Heart left ventricle (tissue), 16 donors: ENCODE data around the gene IL11RA. TPM values are rescaled to one million over a fixed set of nuclear protein-coding genes. Genes with fewer than 3 reads are reported as not detected.
A peak's percentile ranks its signal among the peaks of the same experiment; 100 is the strongest.

Experiments
- ATAC-seq, 4 donors: fragments of 200-7000 bp; cut with Tn5 transposase; one replicate each; pipeline ENCODE4 v1.9.1; 2020 to 2022; ENCODE audit warnings: moderate library complexity in 4 of 4, mild to moderate bottlenecking in 3 of 4, moderate number of reproducible peaks in 1 of 4
- DNase-seq, 5 donors: peaks; one replicate each; pipeline ENCODE4 v3.0.0-alpha.2; 2020
- H3K27ac ChIP-seq, 12 donors: fragments of 200-600 bp; sonication (generic) in 4 of 12; one replicate each; pipeline versions ENCODE4 v1.5.0 to v1.8.0; 2016 to 2022; ENCODE audit warnings: mild to moderate bottlenecking in 2 of 12
- H3K27me3 ChIP-seq, 9 donors: fragments of 200-600 bp; sonication (generic) in 2 of 9; one replicate each; pipeline versions ENCODE4 v1.5.1 to v1.8.0; 2016 to 2022; ENCODE audit warnings: mild to moderate bottlenecking in 3 of 9
- H3K36me3 ChIP-seq, 9 donors: fragments of 200-600 bp; sonication (generic) in 2 of 9; one replicate each; pipeline versions ENCODE4 v1.5.0 to v1.8.0; 2018 to 2022; ENCODE audit warnings: mild to moderate bottlenecking in 2 of 9
- H3K4me1 ChIP-seq, 12 donors: fragments of 200-600 bp; sonication (generic) in 4 of 12; one replicate each; pipeline versions ENCODE4 v1.5.0 to v1.8.0; 2016 to 2022; ENCODE audit warnings: mild to moderate bottlenecking in 3 of 12
- H3K4me3 ChIP-seq, 12 donors: fragments of 200-600 bp; sonication (generic) in 4 of 12; one replicate each; pipeline versions ENCODE4 v1.5.0 to v1.8.0; 2017 to 2022; ENCODE audit warnings: mild to moderate bottlenecking in 9 of 12, moderate library complexity in 4 of 12
- H3K9me3 ChIP-seq, 12 donors: fragments of 200-600 bp; sonication (generic) in 4 of 12; one replicate each; pipeline versions ENCODE4 v1.5.0 to v1.8.0; 2016 to 2022; ENCODE audit warnings: mild to moderate bottlenecking in 1 of 12
- CTCF ChIP-seq, 12 donors: fragments of 200-600 bp; sonication (generic) in 4 of 12; IDR thresholded peaks; one replicate each; pipeline versions ENCODE4 v1.5.0 to v1.8.0; 2018 to 2022; ENCODE audit warnings: antibody characterized with exemption in 12 of 12, mild to moderate bottlenecking in 5 of 12
- POLR2A ChIP-seq, 2 donors: fragments of 450-650 bp; IDR thresholded peaks; one replicate each; pipeline ENCODE4 v1.6.1; 2017; ENCODE audit warnings: antibody characterized with exemption in 2 of 2, mild to moderate bottlenecking in 2 of 2, moderate library complexity in 2 of 2
- WGBS, 4 donors: extraction: QIAGEN DNeasy Blood & Tissue Kit in 2 of 4; methylation state at CpG; one replicate each; pipeline versions ENCODE4 v1.1.5 to v1.1.7; 2013 to 2018; 5-methylcytosine and 5-hydroxymethylcytosine counted together
- intact Hi-C, 10 donors: fragments of 100-400 bp; cut with DNase I; formaldehyde crosslinking; loops; one replicate each; pipeline versions ENCODE4 v1.11.1 to v1.14.2; 2022
- polyA plus RNA-seq, 2 donors: library from polyadenylated mRNA; stranded (reverse); fragments of 200-250 nt; gene quantifications; one replicate each; pipeline ENCODE4 v1.2.3, GENCODE V29; 2013
- total RNA-seq, 9 donors: library from RNA; depleted of rRNA in 2 of 9; stranded (reverse); fragments of >200 nt in 2 of 9; fragmentation: NEBNext Ultra II Directional in 3 of 9; extraction: Animal tissue kit (Norgen Biotek cat#: 25700) in 3 of 9; gene quantifications; one replicate each; pipeline versions ENCODE4 v1.1.0 to v1.2.4, GENCODE V29; 2016 to 2023
- donor health status: ischemic (EF 13 %, LVEDD 7.1; RV severe dilation, severe dysfunction).
- donor health status: healthy with polysubstance abuse.
- donor health status: DM: no; HTN: yes; CAD: no.
- donor health status: DM: no; HTN: no; CAD: no.
- donor health status: ischemic (EF 25% LVEDD 6.9; RV normal size, moderate dysfunction).
- donor health status: ischemic (EF 25% LVEDD 5.7; RV mildly dilated, moderate dysfunction).
- donor health status: healthy.
- donor health status: DM: yes; HTN: yes; CAD: no.
- donor health status: ischemic (EF 35%, LVEDD 5.7; RV mildly dilated, moderate dysfunction).
- donor health status: nonischemic (EF 11% LVEDD 7.7; RV severe dilation, severe dysfunction).
- donor health status: DM: yes; HTN: yes; CAD: no.
- donor health status: PGD.
- donor health status: ischemic (EF 29% LVEDD 5.4; RV normal size, mild dysfunction).
- donor health status: nonischemic (EF 23%, LVEDD 6.1; RV moderate dilation, normal function).

IL11RA gene
- total and polyA plus RNA-seq, 11 donors: 20.8 to 113 (median 45.5) TPM

GRCh38 chr9:34674440-34674839 lies 22.5 kb downstream of the IL11RA start:
- TF ChIP-seq CTCF (IDR thresholded peaks at IDR 0.05) (no peak), POLR2A (IDR thresholded peaks at IDR 0.05) (no peak)
- no peak overlapping the region for H3K4me3 ChIP-seq
- H3K36me3 ChIP-seq: no peaks in the 10 kb centered on the region
- ATAC-seq (no peak), DNase-seq (no peak)
- H3K9me3 ChIP-seq: peaks cover 0 to 9% (median 0%) of the 10 kb centered on the region in 12 donors
- no peaks in the 10 kb centered on the region for H3K27me3 ChIP-seq
- WGBS, 4 donors: 85 to 91% (median 87%) methylated on average over 3 of the region's 3 CpGs
- H3K4me1 ChIP-seq: no peaks in the 10 kb centered on the region
- intact Hi-C loops: no loop called here
- H3K27ac ChIP-seq: no peak overlapping the region

GRCh38 chr9:34675048-34675714 lies 23.2 kb downstream of the IL11RA start:
- ATAC-seq (peak; percentile 29 to 76 (median 64)), DNase-seq (peak in 4 of 5 donors; percentile 53 to 79 (median 56))
- peak in 11 of 12 donors; percentile 14 to 63 (median 42) for TF ChIP-seq CTCF (IDR thresholded peaks at IDR 0.05)
- TF ChIP-seq POLR2A (IDR thresholded peaks at IDR 0.05): no peak
- Histone ChIP-seq H3K36me3 (no peaks in the 10 kb centered on the region), H3K4me3 (no peak overlapping the region), H3K9me3 (peaks cover 0 to 2% (median 0%) of the 10 kb centered on the region in 12 donors), H3K27me3 (no peaks in the 10 kb centered on the region), H3K27ac (no peak overlapping the region), H3K4me1 (no peaks in the 10 kb centered on the region)
- intact Hi-C loops: no loop called here
- 34 to 58% (median 44%) methylated on average over 9 to 10 of the region's 10 CpGs for WGBS, 4 donors

GRCh38 chr9:34675869-34676268 lies 23.9 kb downstream of the IL11RA start:
- intact Hi-C loops: no loop called here
- 96 to 100% (median 98%) methylated on average over 2 of the region's 2 CpGs for WGBS, 4 donors
- Histone ChIP-seq H3K4me3 (no peak overlapping the region), H3K4me1 (no peaks in the 10 kb centered on the region), H3K27ac (no peak overlapping the region), H3K27me3 (no peaks in the 10 kb centered on the region), H3K36me3 (no peaks in the 10 kb centered on the region), H3K9me3 (no peaks in the 10 kb centered on the region)
- DNase-seq (no peak), ATAC-seq (no peak)
- TF ChIP-seq CTCF (IDR thresholded peaks at IDR 0.05) (no peak), POLR2A (IDR thresholded peaks at IDR 0.05) (no peak)

- TF ChIP-seq CTCF (IDR thresholded peaks at IDR 0.05) (no peak), POLR2A (IDR thresholded peaks at IDR 0.05) (no peak)
- H3K27ac ChIP-seq: no peak overlapping the region
- DNase-seq: no peak
- no peaks in the 10 kb centered on the region for H3K27me3 ChIP-seq
- ATAC-seq: no peak
- H3K4me1 ChIP-seq: peaks cover 0 to 22% (median 0%) of the 10 kb centered on the region in 12 donors
- 84 to 94% (median 92%) methylated on average over 4 of the region's 4 CpGs for WGBS, 4 donors
- no peak overlapping the region for H3K4me3 ChIP-seq
- H3K36me3 ChIP-seq: peaks cover 0 to 3% (median 0%) of the 10 kb centered on the region in 9 donors
- H3K9me3 ChIP-seq: no peaks in the 10 kb centered on the region
- intact Hi-C loops: no loop called here
These were observed 32.2 kb downstream of the IL11RA start for GRCh38 chr9:34684145-34684544.
